ENCODE data around the gene SARDH. TPM values are rescaled to one million over a fixed set of nuclear protein-coding genes. Genes with fewer than 3 reads are reported as not detected.

Gene SARDH
- total RNA-seq, 4 donors from 2014 or later = 0.10 to 0.29 TPM; not detected in 2

- DNase-seq (ENCODE audit: low spot score in 2 of 2) = no peak
- no peak for TF ChIP-seq POLR2A (IDR thresholded peaks at IDR 0.05)
- TF ChIP-seq, protein P1, sequence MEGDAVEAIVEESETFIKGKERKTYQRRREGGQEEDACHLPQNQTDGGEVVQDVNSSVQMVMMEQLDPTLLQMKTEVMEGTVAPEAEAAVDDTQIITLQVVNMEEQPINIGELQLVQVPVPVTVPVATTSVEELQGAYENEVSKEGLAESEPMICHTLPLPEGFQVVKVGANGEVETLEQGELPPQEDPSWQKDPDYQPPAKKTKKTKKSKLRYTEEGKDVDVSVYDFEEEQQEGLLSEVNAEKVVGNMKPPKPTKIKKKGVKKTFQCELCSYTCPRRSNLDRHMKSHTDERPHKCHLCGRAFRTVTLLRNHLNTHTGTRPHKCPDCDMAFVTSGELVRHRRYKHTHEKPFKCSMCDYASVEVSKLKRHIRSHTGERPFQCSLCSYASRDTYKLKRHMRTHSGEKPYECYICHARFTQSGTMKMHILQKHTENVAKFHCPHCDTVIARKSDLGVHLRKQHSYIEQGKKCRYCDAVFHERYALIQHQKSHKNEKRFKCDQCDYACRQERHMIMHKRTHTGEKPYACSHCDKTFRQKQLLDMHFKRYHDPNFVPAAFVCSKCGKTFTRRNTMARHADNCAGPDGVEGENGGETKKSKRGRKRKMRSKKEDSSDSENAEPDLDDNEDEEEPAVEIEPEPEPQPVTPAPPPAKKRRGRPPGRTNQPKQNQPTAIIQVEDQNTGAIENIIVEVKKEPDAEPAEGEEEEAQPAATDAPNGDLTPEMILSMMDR (IDR thresholded peaks at IDR 0.05) = no peak
- 95 to 98% methylated on average over 6 of the region's 6 CpGs for WGBS, 2 donors
- intact Hi-C loops (cut with DNase I; ENCODE audit: low total_unique reads) = no loop called here
- H3K4me3 ChIP-seq (ENCODE audit: low read depth, poor library complexity, severe bottlenecking) = no peak overlapping the region
Measured at GRCh38 chr9:133699546-133699945, 38.6 kb downstream of the SARDH start.

DNA sequence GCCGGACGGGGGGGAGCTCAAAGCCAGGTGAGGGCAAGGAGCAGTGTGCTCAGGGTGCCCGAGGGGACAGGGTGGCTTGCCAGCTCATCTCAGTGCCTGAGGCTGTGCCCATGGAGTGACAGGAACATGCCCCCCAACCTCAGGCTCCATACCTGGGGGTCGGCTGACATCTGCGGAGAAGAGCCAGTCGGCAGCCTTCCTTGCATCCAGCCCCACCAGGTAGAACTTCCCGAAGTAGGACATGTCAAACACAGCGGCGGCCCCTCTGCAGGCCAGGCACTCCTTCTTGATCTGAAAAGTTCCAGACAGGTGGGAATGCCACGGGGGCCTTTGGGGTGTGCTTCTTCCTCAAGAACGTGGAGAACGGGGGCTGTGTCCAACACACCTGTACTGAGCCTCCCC lies 42.1 kb downstream of the SARDH start:
- intact Hi-C loops (cut with DNase I; ENCODE audit: low total_unique reads) = no loop called here
- WGBS, 2 donors = 79 to 80% methylated on average over 12 of the region's 12 CpGs
- no peak overlapping the region for H3K4me3 ChIP-seq (ENCODE audit: low read depth, poor library complexity, severe bottlenecking)
- TF ChIP-seq, protein P1 (IDR thresholded peaks at IDR 0.05) = no peak
- TF ChIP-seq POLR2A (IDR thresholded peaks at IDR 0.05) = no peak
- no peak for DNase-seq (ENCODE audit: low spot score in 2 of 2)

- TF ChIP-seq POLR2A (IDR thresholded peaks at IDR 0.05) = no peak
- TF ChIP-seq, protein P1 (IDR thresholded peaks at IDR 0.05) = no peak
- no peak overlapping the region for H3K4me3 ChIP-seq (ENCODE audit: low read depth, poor library complexity, severe bottlenecking)
- 63 to 96% methylated on average over 3 of the region's 3 CpGs for WGBS, 2 donors
- intact Hi-C loops (cut with DNase I; ENCODE audit: low total_unique reads) = no loop called here
- DNase-seq (ENCODE audit: low spot score in 2 of 2) = no peak
Measured at GRCh38 chr9:133694686-133695085, 43.5 kb downstream of the SARDH start.

- H3K4me3 ChIP-seq (ENCODE audit: low read depth, poor library complexity, severe bottlenecking) = no peak overlapping the region
- WGBS, 2 donors = 90 to 94% methylated on average over 22 to 31 of the region's 32 CpGs
- DNase-seq (ENCODE audit: low spot score in 2 of 2) = no peak
- intact Hi-C loops (cut with DNase I; ENCODE audit: low total_unique reads) = no loop called here
- TF ChIP-seq POLR2A (IDR thresholded peaks at IDR 0.05) = no peak
- TF ChIP-seq, protein P1 (IDR thresholded peaks at IDR 0.05) = no peak
Measured at GRCh38 chr9:133693703-133694529, 44.2 kb downstream of the SARDH start.

- WGBS, 2 donors = 91 to 97% methylated on average over 10 of the region's 10 CpGs
- DNase-seq (ENCODE audit: low spot score in 2 of 2) = no peak
- intact Hi-C loops (cut with DNase I; ENCODE audit: low total_unique reads) = no loop called here
Measured at GRCh38 chr9:133693116-133693515, 45.0 kb downstream of the SARDH start.

More at GRCh38 chr9:133693116-133693515, 45.0 kb downstream of the SARDH start:
- TF ChIP-seq POLR2A (IDR thresholded peaks at IDR 0.05) = no peak
- TF ChIP-seq, protein P1 (IDR thresholded peaks at IDR 0.05) = no peak
- H3K4me3 ChIP-seq (ENCODE audit: low read depth, poor library complexity, severe bottlenecking) = no peak overlapping the region
